Heart left ventricle (tissue), 16 donors: ENCODE measurements around the gene WDR36. TPM values are rescaled to one million over a fixed set of nuclear protein-coding genes. Genes with fewer than 3 reads are reported as not detected.

Experiments
- ATAC-seq, 4 donors: fragments of 200-7000 bp; cut with Tn5 transposase; one replicate each; pipeline ENCODE4 v1.9.1; 2020 to 2022; ENCODE audit warnings: moderate library complexity in 4 of 4, mild to moderate bottlenecking in 3 of 4, moderate number of reproducible peaks in 1 of 4
- DNase-seq, 5 donors: peaks; one replicate each; pipeline ENCODE4 v3.0.0-alpha.2; 2020
- H3K27ac ChIP-seq, 12 donors: fragments of 200-600 bp; sonication (generic) in 4 of 12; one replicate each; pipeline versions ENCODE4 v1.5.0 to v1.8.0; 2016 to 2022; ENCODE audit warnings: mild to moderate bottlenecking in 2 of 12
- H3K27me3 ChIP-seq, 9 donors: fragments of 200-600 bp; sonication (generic) in 2 of 9; one replicate each; pipeline versions ENCODE4 v1.5.1 to v1.8.0; 2016 to 2022; ENCODE audit warnings: mild to moderate bottlenecking in 3 of 9
- H3K36me3 ChIP-seq, 9 donors: fragments of 200-600 bp; sonication (generic) in 2 of 9; one replicate each; pipeline versions ENCODE4 v1.5.0 to v1.8.0; 2018 to 2022; ENCODE audit warnings: mild to moderate bottlenecking in 2 of 9
- H3K4me1 ChIP-seq, 12 donors: fragments of 200-600 bp; sonication (generic) in 4 of 12; one replicate each; pipeline versions ENCODE4 v1.5.0 to v1.8.0; 2016 to 2022; ENCODE audit warnings: mild to moderate bottlenecking in 3 of 12
- H3K4me3 ChIP-seq, 12 donors: fragments of 200-600 bp; sonication (generic) in 4 of 12; one replicate each; pipeline versions ENCODE4 v1.5.0 to v1.8.0; 2017 to 2022; ENCODE audit warnings: mild to moderate bottlenecking in 9 of 12, moderate library complexity in 4 of 12
- H3K9me3 ChIP-seq, 12 donors: fragments of 200-600 bp; sonication (generic) in 4 of 12; one replicate each; pipeline versions ENCODE4 v1.5.0 to v1.8.0; 2016 to 2022; ENCODE audit warnings: mild to moderate bottlenecking in 1 of 12
- CTCF ChIP-seq, 12 donors: fragments of 200-600 bp; sonication (generic) in 4 of 12; IDR thresholded peaks; one replicate each; pipeline versions ENCODE4 v1.5.0 to v1.8.0; 2018 to 2022; ENCODE audit warnings: antibody characterized with exemption in 12 of 12, mild to moderate bottlenecking in 5 of 12
- POLR2A ChIP-seq, 2 donors: fragments of 450-650 bp; IDR thresholded peaks; one replicate each; pipeline ENCODE4 v1.6.1; 2017; ENCODE audit warnings: antibody characterized with exemption in 2 of 2, mild to moderate bottlenecking in 2 of 2, moderate library complexity in 2 of 2
- WGBS, 4 donors: extraction: QIAGEN DNeasy Blood & Tissue Kit in 2 of 4; methylation state at CpG; one replicate each; pipeline versions ENCODE4 v1.1.5 to v1.1.7; 2013 to 2018; 5-methylcytosine and 5-hydroxymethylcytosine counted together
- intact Hi-C, 10 donors: fragments of 100-400 bp; cut with DNase I; formaldehyde crosslinking; loops; one replicate each; pipeline versions ENCODE4 v1.11.1 to v1.14.2; 2022
- polyA plus RNA-seq, 2 donors: library from polyadenylated mRNA; stranded (reverse); fragments of 200-250 nt; gene quantifications; one replicate each; pipeline ENCODE4 v1.2.3, GENCODE V29; 2013
- total RNA-seq, 9 donors: library from RNA; depleted of rRNA in 2 of 9; stranded (reverse); fragments of >200 nt in 2 of 9; fragmentation: NEBNext Ultra II Directional in 3 of 9; extraction: Animal tissue kit (Norgen Biotek cat#: 25700) in 3 of 9; gene quantifications; one replicate each; pipeline versions ENCODE4 v1.1.0 to v1.2.4, GENCODE V29; 2016 to 2023
- donor health status: ischemic (EF 13 %, LVEDD 7.1; RV severe dilation, severe dysfunction).
- donor health status: healthy with polysubstance abuse.
- donor health status: DM: no; HTN: yes; CAD: no.
- donor health status: DM: no; HTN: no; CAD: no.
- donor health status: ischemic (EF 25% LVEDD 6.9; RV normal size, moderate dysfunction).
- donor health status: ischemic (EF 25% LVEDD 5.7; RV mildly dilated, moderate dysfunction).
- donor health status: healthy.
- donor health status: DM: yes; HTN: yes; CAD: no.
- donor health status: ischemic (EF 35%, LVEDD 5.7; RV mildly dilated, moderate dysfunction).
- donor health status: nonischemic (EF 11% LVEDD 7.7; RV severe dilation, severe dysfunction).
- donor health status: DM: yes; HTN: yes; CAD: no.
- donor health status: PGD.
- donor health status: ischemic (EF 29% LVEDD 5.4; RV normal size, mild dysfunction).
- donor health status: nonischemic (EF 23%, LVEDD 6.1; RV moderate dilation, normal function).

Gene WDR36
- total and polyA plus RNA-seq, 11 donors = 4.3 to 18.0 (median 11.7) TPM

GRCh38 chr5:111099058-111099778 is 7.1 kb downstream of the WDR36 start:
- H3K36me3 ChIP-seq = peaks cover 0 to 99% (median 84%) of the 10 kb centered on the region in 9 donors
- 0 to 49% (median 25%) methylated on average over 1 of the region's 1 CpG for WGBS, 4 donors
- H3K27ac ChIP-seq = no peak overlapping the region
- no peaks in the 10 kb centered on the region for H3K9me3 ChIP-seq
- ATAC-seq = no peak
- peaks cover 0 to 9% (median 2%) of the 10 kb centered on the region in 12 donors for H3K4me1 ChIP-seq
- H3K27me3 ChIP-seq = no peaks in the 10 kb centered on the region
- DNase-seq = no peak
- intact Hi-C loops = loop anchor here in 4 of 10 donors (10.0 kb wide), 1 partner anchor 344 kb away; no protein-coding TSS in a partner anchor
- no peak for TF ChIP-seq POLR2A (IDR thresholded peaks at IDR 0.05)
- no peak for TF ChIP-seq CTCF (IDR thresholded peaks at IDR 0.05)
- no peak overlapping the region for H3K4me3 ChIP-seq

- TF ChIP-seq POLR2A (IDR thresholded peaks at IDR 0.05) (no peak), CTCF (IDR thresholded peaks at IDR 0.05) (no peak)
- Histone ChIP-seq H3K27me3 (no peaks in the 10 kb centered on the region), H3K36me3 (peaks cover 0 to 100% (median 98%) of the 10 kb centered on the region in 9 donors), H3K4me1 (no peaks in the 10 kb centered on the region), H3K9me3 (no peaks in the 10 kb centered on the region), H3K27ac (no peak overlapping the region), H3K4me3 (no peak overlapping the region)
- DNase-seq (no peak), ATAC-seq (no peak)
- intact Hi-C loops = no loop called here
- 94 to 97% (median 96%) methylated on average over 2 of the region's 2 CpGs for WGBS, 4 donors
Observed at GRCh38 chr5:111106320-111106948, 14.3 kb downstream of the WDR36 start.

GRCh38 chr5:111107371-111107770 is 15.2 kb downstream of the WDR36 start:
- TF ChIP-seq CTCF (IDR thresholded peaks at IDR 0.05) = no peak
- TF ChIP-seq POLR2A (IDR thresholded peaks at IDR 0.05) = no peak
- Histone ChIP-seq H3K4me1 (no peaks in the 10 kb centered on the region), H3K27ac (no peak overlapping the region), H3K36me3 (peaks cover 0 to 100% (median 98%) of the 10 kb centered on the region in 9 donors), H3K9me3 (no peaks in the 10 kb centered on the region), H3K27me3 (no peaks in the 10 kb centered on the region), H3K4me3 (no peak overlapping the region)
- WGBS, 4 donors = 90 to 96% (median 94%) methylated on average over 2 of the region's 2 CpGs
- ATAC-seq = no peak
- intact Hi-C loops = no loop called here
- DNase-seq = no peak

- intact Hi-C loops = no loop called here
- ATAC-seq (no peak), DNase-seq (no peak)
- 94 to 97% (median 96%) methylated on average over 3 of the region's 3 CpGs for WGBS, 4 donors
- Histone ChIP-seq H3K27ac (no peak overlapping the region), H3K4me3 (no peak overlapping the region), H3K36me3 (peaks cover 0 to 100% (median 74%) of the 10 kb centered on the region in 9 donors), H3K9me3 (no peaks in the 10 kb centered on the region), H3K27me3 (no peaks in the 10 kb centered on the region), H3K4me1 (peaks cover 0 to 15% (median 0%) of the 10 kb centered on the region in 12 donors)
- TF ChIP-seq POLR2A (IDR thresholded peaks at IDR 0.05) (no peak), CTCF (IDR thresholded peaks at IDR 0.05) (no peak)
Observed at GRCh38 chr5:111111956-111112355, 19.8 kb downstream of the WDR36 start.
